ENCODE data around the gene AHNAK.

Gene AHNAK

DNA sequence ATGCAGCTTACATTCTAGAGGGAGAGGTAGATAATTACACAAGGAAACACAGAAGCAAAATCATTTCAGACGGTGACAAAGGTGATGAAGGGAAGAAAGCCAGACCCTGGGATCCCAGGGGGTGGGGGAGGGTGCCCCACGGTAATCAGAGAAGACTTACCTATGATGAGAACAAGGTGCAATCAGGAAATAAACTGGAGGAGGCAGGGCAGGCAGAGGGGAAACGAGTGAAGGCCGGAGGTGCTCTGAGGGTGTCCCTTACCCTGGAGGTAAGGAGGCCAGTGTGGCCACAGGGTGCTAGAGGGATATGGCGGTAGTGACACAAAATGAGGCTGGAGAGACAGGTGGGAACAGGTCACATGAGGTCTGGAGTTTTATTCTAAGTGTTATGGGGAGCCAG is 141.7 kb downstream of the AHNAK start:
- DNase-seq (ENCODE audit: low read depth in 2 of 2) = no peak

DNA sequence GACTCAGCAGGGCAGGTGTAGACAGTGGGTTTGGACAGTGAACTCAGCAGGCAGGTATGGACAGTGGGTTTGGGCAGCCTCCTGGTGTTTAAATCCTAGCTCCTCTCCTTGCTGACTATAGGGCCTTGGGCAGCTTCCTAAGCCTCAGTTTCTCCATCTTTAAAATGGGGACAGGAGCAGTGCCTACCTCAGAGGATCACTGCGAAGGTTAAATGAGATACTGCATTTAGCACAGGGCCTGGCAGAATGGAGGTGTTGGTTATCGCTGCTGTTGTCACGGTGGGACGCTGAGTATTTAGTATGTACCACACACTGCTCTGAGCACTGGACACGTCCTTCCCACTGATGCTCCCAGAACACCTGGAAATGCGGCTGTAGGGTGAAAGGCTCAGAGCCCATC is 142.2 kb downstream of the AHNAK start:
- DNase-seq (ENCODE audit: low read depth in 2 of 2) = no peak

DNA sequence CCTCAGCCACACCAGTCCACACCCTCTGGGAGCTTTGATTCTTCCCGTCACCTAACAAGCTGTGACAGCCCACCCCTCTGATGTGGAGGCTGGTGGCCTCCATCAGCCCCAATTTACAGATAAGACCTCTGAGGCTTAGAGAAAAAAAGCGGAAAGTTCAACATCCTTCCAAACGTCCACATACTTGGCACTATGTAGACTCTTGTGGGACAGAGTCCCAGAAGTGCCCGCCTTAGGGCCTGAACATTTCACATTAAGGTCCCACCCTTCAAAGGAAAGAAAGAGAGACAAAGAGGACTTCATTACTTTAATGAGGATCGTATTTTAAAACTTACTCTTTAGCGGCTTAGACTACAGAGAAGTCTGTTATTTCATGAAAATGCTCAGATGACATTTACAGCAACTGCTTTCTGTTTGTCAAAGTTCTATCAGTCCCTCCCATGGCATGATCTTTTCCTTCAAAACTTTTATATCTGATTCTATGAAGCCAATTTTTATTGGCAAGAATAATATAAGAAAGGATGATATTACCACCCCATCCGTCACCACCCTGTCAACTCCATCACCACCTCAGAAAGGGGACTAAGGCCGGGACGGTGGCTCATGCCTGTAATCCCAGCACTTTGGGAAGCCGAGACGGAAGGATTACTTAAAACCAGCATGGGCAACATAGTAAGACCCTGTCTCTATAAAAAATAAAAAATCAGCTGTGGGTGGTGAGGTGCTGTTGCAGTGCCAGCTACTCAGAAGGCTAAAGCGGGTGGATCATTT is 143.5 kb downstream of the AHNAK start:
- DNase-seq (ENCODE audit: low read depth in 2 of 2) = no peak

DNA sequence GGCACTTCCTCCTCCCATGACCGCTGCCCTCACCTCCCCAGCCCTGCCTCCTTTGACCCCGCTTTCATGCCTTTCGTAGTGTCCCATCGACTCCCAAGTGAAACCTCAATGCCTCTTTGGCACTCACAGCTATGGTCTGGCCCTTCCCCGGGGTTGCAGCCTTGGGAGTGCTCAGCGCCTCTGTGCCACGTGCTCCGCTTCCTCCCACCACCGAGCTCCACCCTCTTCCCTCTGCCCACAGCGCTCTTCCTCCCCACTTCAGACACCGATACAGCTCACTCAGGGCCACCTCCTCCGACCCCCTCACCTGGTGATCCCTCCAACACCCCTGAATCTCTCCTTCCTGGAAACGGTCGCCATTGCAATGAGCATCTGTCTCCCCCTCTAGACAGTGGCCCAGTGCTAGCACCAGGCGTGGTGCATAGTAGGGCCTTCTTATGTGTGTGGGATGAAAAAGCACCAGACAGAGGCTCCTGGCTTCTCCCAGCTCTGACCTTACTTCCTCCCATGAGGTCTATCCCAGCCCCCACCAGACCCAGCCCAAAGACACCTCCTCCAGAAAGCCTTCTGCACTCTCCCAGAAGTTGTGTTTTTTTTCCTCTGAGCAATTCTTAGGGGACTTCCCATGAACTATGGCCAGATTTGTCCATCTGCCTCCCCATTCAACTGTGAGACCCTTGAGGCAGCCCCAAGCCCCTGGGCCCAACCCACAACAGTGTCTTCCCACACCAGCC is 144.2 kb downstream of the AHNAK start:
- DNase-seq (ENCODE audit: low read depth in 2 of 2) = peak; percentile 28 to 47

DNA sequence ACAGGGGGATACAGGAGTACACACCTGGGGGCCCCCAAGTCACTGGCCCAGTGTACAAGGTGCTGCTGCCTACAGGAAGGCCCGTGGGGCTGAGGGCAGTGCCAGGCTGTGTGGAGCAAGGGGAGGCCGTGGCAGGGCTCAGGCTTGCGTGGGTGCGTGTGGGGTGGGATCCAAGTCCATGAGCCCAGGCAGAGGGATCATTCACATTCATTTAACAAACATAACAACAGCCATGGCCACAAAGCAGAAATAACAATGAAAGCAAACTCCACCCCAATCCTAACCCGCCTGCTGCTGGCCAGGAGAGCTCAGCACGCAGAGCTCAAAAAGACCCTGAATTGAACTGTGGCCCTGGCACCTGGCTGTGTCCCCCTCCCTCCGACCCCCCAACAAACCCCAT is 144.8 kb downstream of the AHNAK start:
- no peak for DNase-seq (ENCODE audit: low read depth in 2 of 2)

DNA sequence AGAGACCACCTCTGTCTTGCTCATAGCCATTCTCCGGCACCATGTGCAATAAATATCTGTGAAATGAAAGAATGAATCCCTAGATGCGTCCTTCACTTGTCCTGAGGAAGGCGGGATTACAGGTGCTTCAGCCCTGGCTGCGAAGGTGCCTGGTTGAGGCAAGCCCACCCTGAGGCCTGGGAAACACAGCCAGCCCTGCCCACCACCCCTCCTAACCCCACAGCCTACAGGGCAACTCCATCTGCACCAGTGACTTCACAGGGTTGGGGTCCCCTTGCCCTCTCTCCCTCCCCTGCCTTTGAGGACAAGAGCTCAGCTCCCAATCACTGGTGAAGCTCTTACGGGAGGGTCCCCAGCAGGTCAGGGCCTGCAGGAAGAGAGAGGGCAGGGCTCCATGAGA is 145.2 kb downstream of the AHNAK start:
- DNase-seq (ENCODE audit: low read depth in 2 of 2) = no peak

DNA sequence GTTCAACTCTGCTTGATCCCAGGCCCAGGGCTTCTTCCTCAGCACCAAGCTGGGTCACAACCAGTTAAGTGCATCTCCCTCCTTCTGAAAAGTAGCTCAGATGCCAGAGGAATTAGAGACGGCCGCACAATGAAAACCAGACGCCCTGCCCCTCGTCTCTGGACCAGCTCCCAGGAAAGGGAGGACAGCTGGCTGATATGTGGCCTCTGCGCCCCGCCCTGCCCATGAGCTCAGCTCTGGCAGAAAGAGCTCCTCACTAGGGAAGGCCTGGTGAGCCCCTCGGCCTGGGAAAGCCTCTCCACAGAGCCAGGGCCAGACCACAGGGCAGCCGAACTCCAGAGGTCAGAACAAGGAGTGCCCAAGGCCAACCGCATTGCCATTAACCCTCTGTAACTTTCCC is 145.8 kb downstream of the AHNAK start:
- no peak for DNase-seq (ENCODE audit: low read depth in 2 of 2)

DNA sequence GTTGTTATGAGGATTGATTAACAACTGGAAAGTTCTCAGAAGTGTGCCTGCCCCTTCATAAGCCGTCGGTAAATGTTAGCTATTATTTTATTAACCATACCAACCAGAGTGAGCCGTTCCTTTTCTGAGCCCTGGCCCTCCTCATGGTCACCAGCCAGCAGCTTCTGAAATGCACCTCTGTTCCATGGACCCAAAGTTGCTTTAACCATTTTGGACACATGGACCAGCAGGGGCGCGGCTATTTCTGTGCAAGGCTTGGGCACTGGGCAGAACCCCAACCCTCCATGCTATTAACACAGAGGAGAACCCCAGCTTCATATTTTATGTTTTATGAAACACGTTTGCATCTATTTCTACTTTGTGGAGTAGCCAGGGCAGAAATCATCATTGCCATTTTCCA is 146.3 kb downstream of the AHNAK start:
- no peak for DNase-seq (ENCODE audit: low read depth in 2 of 2)

DNA sequence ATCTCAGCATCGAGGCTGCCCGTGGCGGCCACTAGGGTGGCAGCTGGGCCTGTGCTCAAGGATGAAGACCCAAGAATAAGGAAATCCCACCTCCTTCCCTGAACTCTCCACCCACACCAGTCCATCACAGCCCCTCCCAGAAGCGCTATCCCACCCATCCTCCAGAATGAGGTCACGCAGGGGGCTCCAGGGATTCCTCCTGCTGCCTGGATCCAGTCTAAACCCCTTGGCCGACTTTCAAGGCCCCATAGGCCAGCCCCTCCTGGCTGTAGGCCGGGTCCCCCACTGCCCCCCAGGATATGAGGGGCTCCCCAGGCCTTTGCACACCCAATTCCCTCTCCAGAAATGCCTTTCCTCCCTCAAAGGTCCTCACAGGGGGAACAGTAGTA is 146.7 kb downstream of the AHNAK start:
- DNase-seq (ENCODE audit: low read depth in 2 of 2) = no peak

DNA sequence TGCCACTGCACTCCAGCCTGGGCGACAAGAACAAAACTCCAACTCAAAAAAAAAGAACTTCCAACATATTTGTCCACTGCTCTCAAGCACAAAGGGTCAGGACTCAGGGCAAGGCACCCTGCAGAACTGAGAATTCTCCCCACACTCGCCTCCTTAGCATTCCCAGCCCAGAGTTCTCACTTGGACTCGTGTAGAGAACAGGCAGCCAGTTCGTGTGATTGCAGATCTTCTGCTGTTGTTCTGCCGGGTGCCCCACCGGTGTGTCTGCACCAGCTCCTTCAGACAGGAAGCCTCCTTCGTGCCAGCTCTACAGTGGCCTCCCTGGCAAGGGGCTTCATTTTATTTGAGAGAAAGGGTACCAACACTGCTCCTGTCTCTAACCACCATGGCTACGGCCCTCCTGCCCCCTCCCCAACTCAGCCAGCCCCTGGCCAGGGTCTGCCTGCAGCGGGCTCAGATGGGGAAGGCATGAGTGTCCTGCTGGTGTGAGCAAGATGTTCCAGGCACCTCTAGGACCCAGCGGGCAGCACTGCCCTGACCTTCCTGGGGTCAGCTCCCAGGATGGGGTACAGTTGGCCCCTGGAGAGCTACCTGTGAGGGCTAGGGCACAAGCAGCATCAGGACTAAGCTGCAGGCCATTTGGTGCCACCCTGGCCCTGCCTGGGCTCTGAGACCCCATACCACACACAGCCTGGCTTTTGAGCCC is 147.3 kb downstream of the AHNAK start:
- no peak for DNase-seq (ENCODE audit: low read depth in 2 of 2)

DNA sequence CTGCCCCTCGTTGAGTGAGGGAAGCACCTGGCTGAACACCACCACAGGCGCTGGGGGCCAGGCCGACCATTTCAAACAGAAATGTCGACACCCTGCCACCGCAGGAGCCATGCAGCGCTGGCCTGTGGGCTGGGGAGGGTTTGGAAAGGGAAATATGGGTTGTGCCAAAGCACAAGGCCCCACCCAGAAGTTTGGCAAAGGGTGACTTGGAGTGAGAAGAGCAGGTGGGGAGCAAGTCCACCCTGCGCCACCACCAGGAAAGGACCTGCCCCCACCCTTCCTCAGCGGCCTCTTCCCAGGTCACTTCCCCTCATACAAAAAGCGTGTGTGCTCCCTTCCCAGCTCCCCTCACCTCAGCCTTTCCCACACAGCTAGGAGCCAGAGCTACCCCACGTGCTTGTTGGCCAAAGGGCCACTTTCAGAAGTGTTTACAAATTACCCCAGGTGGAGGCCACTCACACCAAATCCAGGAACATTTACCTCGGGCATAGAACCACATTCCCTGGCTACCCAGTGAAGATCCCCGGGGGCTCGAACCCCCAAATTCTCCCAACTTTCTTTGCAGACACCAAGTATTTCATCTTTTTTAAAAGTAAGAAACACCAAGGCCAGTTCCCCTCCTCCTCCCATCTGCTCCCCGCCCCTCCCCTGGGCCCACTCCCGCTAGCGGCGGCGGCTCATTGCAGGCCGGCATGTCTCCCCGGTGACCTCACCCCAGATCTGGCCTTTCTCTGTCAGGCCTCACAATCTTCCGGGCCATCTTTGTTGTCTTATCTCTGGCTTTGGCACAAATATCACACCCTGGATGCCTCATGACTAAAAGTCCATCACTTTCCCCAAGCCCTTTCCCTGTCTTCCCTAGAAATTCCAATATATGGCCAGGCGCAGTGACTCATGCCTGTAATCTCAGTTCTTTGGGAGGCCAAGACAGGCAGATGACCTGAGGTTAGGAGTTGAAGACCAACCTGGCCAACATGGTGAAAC is 148.3 kb downstream of the AHNAK start:
- no peak for DNase-seq (ENCODE audit: low read depth in 2 of 2)

DNA sequence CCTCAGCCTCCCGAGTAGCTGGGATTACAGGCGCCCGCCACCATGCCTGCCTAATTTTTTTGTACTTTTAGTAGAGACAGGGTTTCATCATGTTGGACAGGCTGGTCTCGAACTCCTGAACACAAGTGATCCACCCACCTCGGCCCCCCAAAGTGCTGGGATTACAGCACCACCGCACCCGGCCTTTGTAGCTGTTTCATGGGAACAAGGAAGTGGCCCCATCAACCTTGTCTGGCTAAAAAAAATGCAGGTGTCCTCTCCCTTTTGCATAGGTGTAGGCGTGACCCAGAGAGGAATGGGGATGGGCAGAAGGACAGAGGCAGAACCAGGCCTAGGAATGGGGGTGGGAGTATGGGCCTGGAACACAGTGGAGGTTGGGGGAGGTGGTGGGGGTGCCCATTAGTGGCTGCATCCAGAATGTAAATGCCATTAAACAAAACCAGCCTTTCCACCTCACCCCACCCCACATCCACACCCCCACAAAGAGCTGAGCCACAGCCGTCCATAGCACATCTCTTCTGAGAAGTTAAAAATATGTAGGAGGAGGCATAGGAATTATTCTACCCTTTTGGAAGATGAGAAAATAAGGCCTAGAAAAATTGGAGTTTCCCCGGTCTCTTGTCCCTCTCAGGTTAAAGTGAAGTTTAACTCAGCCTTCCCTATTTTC is 150.6 kb downstream of the AHNAK start:
- DNase-seq (ENCODE audit: low read depth in 2 of 2) = no peak

DNA sequence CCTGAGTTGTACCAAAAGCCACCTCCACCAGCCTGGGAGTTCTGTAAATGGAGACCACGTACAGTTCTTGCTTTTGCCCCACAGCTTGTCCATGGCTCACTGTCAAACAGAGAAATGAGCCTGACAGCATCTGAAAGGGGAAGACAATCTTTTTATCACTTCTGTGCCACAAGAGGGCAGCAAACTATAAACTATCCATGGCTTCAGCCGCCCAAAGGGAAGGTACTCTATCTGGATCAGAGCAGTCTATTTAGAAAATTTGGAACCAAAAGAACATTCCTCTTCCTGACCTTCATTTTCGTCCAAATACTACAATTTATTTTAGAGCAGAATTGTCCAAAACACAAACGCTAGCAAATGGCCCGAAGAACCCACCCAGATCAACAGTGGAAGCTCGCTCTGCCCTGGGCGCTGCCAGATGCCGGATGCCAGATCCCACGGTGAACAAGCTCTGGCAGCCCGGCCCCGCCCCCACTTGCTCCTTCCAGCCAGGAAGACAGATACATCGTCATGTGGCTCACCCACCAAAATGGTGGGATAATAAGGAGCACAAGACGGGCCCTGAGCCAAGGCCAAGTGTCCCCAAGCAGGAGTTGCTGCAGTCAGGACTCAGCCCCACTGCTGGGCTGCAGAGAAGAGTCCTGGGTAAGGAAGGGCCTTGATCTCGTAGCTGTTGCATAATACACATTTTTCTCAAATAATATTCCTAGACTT is 151.6 kb downstream of the AHNAK start:
- peak in 1 of 2 donors; percentile 38 for DNase-seq (ENCODE audit: low read depth in 2 of 2)

DNA sequence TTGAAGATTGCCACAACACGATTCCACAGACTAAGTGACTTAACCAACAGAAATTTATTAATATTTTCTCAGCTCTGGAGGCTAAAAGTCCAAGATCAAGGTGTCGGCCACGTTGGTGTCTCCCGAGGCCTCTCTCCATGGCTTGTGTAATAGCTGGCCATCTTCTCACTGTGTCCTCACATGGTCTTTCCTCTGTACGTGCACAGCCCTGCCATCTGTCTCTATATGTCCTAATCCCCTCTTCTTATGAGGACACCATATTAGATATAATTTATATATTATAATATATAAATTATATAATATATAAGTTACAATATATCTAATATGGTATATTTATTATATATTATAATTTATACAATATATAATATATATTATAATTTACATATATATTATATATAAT is 152.9 kb downstream of the AHNAK start:
- no peak for DNase-seq (ENCODE audit: low read depth in 2 of 2)

DNA sequence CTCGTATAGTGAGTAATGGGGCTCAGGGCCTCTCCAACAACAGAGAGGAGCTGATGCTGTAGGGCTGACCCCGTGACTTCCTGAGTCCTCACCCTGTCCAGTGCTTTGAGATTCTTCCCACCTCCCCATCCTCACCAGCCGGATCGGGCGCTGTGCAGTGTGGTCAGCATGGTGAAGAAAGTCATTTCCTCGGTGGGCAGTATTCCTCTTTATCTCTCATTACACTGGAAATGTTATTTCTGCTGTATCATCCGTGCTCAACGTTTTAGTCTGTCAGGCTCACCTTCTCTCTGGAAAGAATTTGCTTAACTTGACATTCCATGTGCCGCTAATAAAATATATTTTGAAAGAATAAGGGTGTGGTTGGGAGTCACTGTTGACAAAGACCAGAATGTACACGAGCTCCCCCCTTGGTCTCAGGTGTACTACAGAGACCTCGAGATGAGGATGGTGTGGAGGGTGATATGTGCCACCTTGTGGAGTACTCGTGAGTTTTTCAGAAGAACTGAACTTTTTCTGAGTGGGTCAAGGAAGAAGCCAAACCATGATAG is 153.5 kb downstream of the AHNAK start:
- DNase-seq (ENCODE audit: low read depth in 2 of 2) = no peak

DNA sequence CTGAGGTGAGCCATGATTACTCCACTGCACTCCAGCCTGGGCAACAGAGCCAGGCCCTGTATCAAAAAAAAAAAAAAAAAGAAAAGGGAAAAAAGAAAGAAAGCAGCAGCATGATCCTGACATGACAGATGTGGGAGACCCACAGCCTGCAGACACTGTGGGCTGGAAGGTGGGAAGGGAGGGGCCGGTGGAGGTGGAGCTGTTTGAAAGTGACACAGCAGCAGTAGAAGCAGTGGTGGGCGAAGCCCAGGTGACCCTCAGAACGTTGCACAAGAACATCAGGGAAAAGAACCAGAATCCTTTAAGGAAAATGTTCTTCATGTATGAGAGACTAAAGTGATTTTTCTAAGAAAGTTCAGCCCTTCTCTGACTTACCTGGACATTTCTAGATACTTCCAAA is 154.1 kb downstream of the AHNAK start:
- DNase-seq (ENCODE audit: low read depth in 2 of 2) = no peak

DNA sequence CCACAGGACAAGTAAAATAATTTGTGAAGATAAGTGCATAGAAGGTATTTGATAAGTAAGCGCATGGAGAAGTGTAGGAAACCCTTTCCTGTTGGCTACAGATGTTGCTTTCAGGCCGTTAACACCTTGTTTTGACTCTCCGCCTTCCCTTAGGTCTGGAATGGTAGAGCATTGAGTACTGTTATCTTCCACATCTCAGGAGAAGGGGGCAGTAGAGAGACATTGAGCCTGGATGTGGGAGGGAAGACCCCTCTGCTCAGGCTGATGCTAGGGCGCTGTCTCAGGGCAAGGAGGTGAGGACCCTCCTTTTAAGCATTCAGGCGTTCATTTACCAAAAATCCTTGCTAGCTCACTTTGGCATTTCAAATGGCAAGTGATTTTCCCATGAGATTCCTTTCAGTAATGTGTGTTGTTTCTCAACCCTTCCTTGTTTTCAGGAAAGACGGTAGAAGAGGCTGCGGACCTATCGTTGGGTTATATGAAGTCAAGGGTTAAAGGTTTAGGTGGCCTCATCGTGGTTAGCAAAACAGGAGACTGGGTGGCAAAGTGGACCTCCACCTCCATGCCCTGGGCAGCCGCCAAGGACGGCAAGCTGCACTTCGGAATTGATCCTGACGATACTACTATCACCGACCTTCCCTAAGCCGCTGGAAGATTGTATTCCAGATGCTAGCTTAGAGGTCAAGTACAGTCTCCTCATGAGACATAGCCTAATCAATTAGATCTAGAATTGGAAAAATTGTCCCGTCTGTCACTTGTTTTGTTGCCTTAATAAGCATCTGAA is 154.8 kb downstream of the AHNAK start:
- DNase-seq (ENCODE audit: low read depth in 2 of 2) = no peak

DNA sequence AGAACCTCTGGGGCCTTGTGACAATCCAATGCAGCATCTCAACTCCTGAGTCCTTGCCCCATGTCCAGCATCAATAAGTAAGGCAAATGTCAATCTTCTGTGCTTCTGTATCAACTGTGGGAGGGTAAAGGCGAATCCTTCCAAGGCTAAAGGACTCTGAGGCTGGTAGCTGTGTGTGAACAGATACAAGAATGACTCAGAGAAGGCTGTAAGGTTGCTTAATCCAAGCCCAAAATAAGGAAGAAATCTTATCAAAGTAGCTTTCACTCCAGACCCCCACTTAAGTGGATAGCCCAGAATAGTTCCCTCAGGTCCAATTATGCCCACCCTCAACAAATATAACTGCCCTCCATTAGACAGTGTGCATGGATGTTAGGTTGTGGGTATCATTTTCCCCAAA is 155.9 kb downstream of the AHNAK start:
- DNase-seq (ENCODE audit: low read depth in 2 of 2) = no peak

DNA sequence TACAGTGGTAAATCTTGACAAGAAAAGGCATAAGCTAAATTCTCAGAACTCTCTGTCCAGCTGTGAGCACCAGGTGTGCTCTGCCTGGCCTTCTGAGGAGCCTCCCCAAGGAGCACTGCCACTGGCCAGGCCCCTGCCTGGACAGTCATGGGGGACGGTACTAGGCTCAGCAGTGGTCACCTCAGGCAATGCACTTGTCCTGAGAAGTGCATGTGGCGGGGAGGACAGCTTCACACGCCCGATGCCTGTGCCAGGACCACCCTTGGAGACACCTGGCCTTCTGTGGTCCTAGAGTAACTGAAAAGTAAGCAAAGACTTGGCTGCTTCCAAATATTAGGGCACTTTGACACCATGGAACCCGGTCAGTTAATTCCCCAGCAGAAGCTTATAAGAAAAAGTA is 156.4 kb downstream of the AHNAK start:
- DNase-seq (ENCODE audit: low read depth in 2 of 2) = no peak
